HEK293T (cell line): ENCODE results near the gene ADAMTS18.

ENCODE experiments used
- CTCF ChIA-PET: fragments of 350-600 bp; formaldehyde crosslinking; extraction: SDS; loops from one replicate; lab custom pipeline; 2021; ENCODE audit warnings: antibody characterized with exemption, inconsistent platforms; lab: Yijun Ruan, JAX
- POLR2A ChIA-PET: fragments of 350-600 bp; formaldehyde crosslinking; extraction: SDS; loops from one replicate; lab custom pipeline; 2020; ENCODE audit warnings: antibody characterized with exemption, inconsistent platforms; lab: Yijun Ruan, JAX
- DNase-seq: peaks from one replicate; pipeline ENCODE4 v3.0.0; 2012; ENCODE audit warnings: mixed read lengths; ENCODE audit errors: extremely low spot score
- ARNT ChIP-seq: fragments of 450-650 bp; IDR thresholded peaks from 2 replicates; pipeline ENCODE4 v1.6.1; 2017; ENCODE audit warnings: mild to moderate bottlenecking
- BHLHE40 ChIP-seq: fragments of 450-650 bp; IDR thresholded peaks from 2 replicates; pipeline ENCODE4 v1.6.1; 2016; ENCODE audit warnings: mild to moderate bottlenecking, moderate library complexity, borderline replicate concordance
- CTBP1 ChIP-seq: fragments of 450-650 bp; IDR thresholded peaks from 2 replicates; pipeline ENCODE4 v1.6.1; 2016; ENCODE audit warnings: borderline replicate concordance
- ELF4 ChIP-seq: fragments of 450-650 bp; IDR thresholded peaks from 2 replicates; pipeline ENCODE4 v1.6.1; 2017; ENCODE audit warnings: antibody characterized with exemption
- FOXA1 ChIP-seq: fragments of 450-650 bp; IDR thresholded peaks from 2 replicates; pipeline ENCODE4 v1.6.1; 2016; ENCODE audit warnings: mild to moderate bottlenecking
- FOXK2 ChIP-seq: fragments of 450-650 bp; IDR thresholded peaks from 2 replicates; pipeline ENCODE4 v1.6.1; 2016; ENCODE audit warnings: mild to moderate bottlenecking
- FOXM1 ChIP-seq: fragments of 450-650 bp; IDR thresholded peaks from 2 replicates; pipeline ENCODE4 v1.6.1; 2017; ENCODE audit warnings: mild to moderate bottlenecking, borderline replicate concordance
- HDGF ChIP-seq: fragments of 450-650 bp; IDR thresholded peaks from 2 replicates; pipeline ENCODE4 v1.6.1; 2017; ENCODE audit warnings: antibody characterized with exemption, borderline replicate concordance
- L3MBTL2 ChIP-seq: fragments of 450-650 bp; conservative IDR thresholded peaks from 2 replicates; pipeline ENCODE4 v1.6.1; 2016; ENCODE audit warnings: mild to moderate bottlenecking
- LEF1 ChIP-seq: fragments of 450-650 bp; IDR thresholded peaks from 2 replicates; pipeline ENCODE4 v1.6.1; 2017; ENCODE audit warnings: mild to moderate bottlenecking, borderline replicate concordance
- NFRKB ChIP-seq: fragments of 450-650 bp; IDR thresholded peaks from 2 replicates; pipeline ENCODE4 v1.6.1; 2016; ENCODE audit warnings: mild to moderate bottlenecking, moderate library complexity
- SP1 ChIP-seq: fragments of 450-650 bp; IDR thresholded peaks from 2 replicates; pipeline ENCODE4 v1.6.1; 2017
- SUZ12 ChIP-seq: fragments of 450-650 bp; IDR thresholded peaks from 2 replicates; pipeline ENCODE4 v1.6.1; 2016; ENCODE audit warnings: mild to moderate bottlenecking
- TARDBP ChIP-seq: fragments of 450-650 bp; IDR thresholded peaks from 2 replicates; pipeline ENCODE4 v1.6.1; 2016
- ZNF384 ChIP-seq: fragments of 450-650 bp; IDR thresholded peaks from 2 replicates; pipeline ENCODE4 v1.6.1; 2016
- TF ChIP-seq, protein P1 (sequence below): fragments of 450-650 bp; IDR thresholded peaks from 2 replicates; pipeline ENCODE4 v1.6.1; 2016

Gene ADAMTS18

DNA sequence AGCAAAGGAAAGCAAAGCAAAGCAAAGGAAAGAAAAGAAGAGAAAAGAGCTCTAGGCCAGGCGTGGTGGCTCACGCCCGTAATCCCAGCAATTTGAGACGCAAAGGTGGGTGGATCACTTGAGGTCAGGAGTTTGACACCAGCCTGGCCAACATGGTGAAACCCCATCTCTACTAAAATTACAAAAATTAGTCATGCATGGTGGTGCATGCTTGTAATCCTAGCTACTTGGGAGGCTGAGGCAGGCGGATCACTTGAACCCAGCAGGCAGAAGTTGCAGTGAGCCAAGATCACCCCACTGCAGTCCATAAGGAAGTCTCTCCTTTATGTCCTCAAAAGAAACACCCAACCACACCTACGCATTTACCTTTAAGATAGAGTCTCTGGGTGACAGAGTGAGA lies 70.1 kb downstream of the ADAMTS18 start:
- DNase-seq, result no peak
- TF ChIP-seq L3MBTL2, result no peak
- TF ChIP-seq ZNF384, result no peak
- TF ChIP-seq HDGF, result no peak
- TF ChIP-seq ARNT, result no peak
- no peak for TF ChIP-seq CTBP1
- no peak for TF ChIP-seq BHLHE40
- TF ChIP-seq FOXM1, result no peak
- no peak for TF ChIP-seq NFRKB
- TF ChIP-seq ELF4, result no peak
- no peak for TF ChIP-seq SUZ12
- TF ChIP-seq, protein P1, sequence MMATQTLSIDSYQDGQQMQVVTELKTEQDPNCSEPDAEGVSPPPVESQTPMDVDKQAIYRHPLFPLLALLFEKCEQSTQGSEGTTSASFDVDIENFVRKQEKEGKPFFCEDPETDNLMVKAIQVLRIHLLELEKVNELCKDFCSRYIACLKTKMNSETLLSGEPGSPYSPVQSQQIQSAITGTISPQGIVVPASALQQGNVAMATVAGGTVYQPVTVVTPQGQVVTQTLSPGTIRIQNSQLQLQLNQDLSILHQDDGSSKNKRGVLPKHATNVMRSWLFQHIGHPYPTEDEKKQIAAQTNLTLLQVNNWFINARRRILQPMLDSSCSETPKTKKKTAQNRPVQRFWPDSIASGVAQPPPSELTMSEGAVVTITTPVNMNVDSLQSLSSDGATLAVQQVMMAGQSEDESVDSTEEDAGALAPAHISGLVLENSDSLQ, result no peak

DNA sequence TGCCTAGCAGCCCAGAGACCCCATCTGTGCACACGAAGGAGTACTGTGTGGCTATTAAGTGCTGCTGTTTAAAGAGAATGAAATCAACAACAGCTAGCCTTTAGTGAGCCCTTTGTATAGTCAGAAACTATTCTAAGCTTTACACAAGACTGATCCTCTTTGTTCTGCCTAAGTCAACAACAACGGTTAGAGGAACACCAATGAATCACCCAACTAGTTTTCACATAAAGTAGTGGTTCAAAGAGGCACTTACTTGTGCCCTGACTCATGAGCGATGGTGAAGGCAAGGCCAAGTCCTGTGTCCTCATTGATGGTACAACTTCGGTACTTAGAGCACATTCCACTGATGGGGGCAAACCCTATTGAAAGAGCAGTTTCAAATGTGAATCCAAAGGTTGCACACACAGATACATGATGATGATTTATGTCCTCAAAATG lies 75.8 kb downstream of the ADAMTS18 start:
- no peak for DNase-seq
- ChIA-PET POLR2A (no interaction called here), CTCF (interaction anchor here (0.7 kb wide), 1 partner anchor 226 kb away, joined by 3 read pairs; no protein-coding TSS in a partner anchor)
- no peak for TF ChIP-seq TARDBP
- no peak for TF ChIP-seq ARNT
- no peak for TF ChIP-seq ELF4
- TF ChIP-seq FOXM1, result no peak
- TF ChIP-seq, protein P1, result no peak
- TF ChIP-seq FOXK2, result no peak
- no peak for TF ChIP-seq L3MBTL2
- no peak for TF ChIP-seq BHLHE40
- no peak for TF ChIP-seq NFRKB
- TF ChIP-seq SP1, result no peak
- no peak for TF ChIP-seq SUZ12
- TF ChIP-seq HDGF, result no peak
- no peak for TF ChIP-seq LEF1
- no peak for TF ChIP-seq ZNF384
- TF ChIP-seq CTBP1, result no peak
- TF ChIP-seq FOXA1, result no peak

More for the DNA sequence above, 70.1 kb downstream of the ADAMTS18 start:
- POLR2A ChIA-PET, result no interaction called here
- CTCF ChIA-PET, result no interaction called here

DNA sequence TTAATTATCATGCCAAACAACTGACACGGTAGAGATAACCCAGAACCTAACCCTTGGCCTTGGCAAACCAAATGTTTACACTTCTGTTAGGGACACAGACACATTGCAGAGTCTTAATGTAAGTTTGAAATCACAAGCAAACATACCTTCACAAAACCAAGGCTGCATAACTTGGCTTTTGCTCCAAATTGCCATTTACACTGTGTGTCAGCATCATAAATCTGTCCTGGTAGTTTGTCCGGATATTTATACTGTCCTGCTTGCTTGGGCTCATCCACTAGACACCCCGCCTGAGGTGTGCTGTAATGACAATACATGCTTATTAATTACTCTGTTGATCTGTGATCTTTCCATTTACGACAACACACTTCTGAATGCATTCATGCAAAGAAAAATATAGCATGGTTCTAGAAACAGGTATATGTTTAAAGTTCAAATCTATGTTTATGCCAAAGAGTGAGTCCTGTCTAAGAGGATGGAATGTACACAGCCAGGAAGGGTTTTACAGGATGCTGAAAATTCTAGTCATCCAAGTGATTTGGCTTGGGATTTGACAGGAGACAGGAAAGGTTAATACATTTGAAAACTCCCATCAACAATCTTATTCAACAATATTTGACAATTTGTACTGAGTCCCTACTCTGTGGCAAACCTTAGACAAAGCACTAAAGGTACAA lies 81.1 kb downstream of the ADAMTS18 start:
- TF ChIP-seq TARDBP, result no peak
- no peak for TF ChIP-seq CTBP1
- TF ChIP-seq HDGF, result no peak
- no peak for TF ChIP-seq LEF1
- no peak for TF ChIP-seq L3MBTL2
- TF ChIP-seq SUZ12, result no peak
- no peak for TF ChIP-seq FOXM1
- TF ChIP-seq ARNT, result no peak
- TF ChIP-seq, protein P1, result no peak
- TF ChIP-seq SP1, result no peak
- DNase-seq, result no peak
- ChIA-PET CTCF (no interaction called here), POLR2A (interaction anchor here (0.5 kb wide), 1 partner anchor 21 kb away, joined by 3 read pairs; no protein-coding TSS in a partner anchor)

GRCh38 chr16:77344341-77344740 lies 90.5 kb downstream of the ADAMTS18 start:
- TF ChIP-seq CTBP1 (no peak), TARDBP (no peak), ZNF384 (no peak), ARNT (no peak)
- ChIA-PET POLR2A (no interaction called here), CTCF (interaction anchor here (0.7 kb wide), 1 partner anchor 8 kb away, joined by 3 read pairs; no protein-coding TSS in a partner anchor)
- no peak for DNase-seq

DNA sequence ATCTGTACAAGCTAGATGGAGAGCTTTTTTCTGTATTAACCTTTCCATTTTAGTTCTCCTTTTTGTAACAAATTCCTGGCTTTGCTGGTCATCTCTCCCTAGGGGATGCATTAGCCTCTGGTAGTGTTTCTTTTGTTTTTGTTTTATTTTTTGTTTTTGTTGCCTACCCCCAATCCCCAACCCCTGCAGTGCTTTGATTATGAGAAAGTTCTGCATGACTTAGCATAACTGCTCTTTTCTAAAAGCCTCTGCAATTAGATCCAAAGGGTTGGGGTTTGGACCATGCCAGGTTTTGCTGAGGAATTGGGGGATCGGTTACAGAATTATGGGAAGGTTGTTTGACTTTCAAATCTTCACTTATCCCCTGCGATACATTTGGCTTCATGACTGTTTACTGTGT lies 98.2 kb downstream of the ADAMTS18 start:
- TF ChIP-seq L3MBTL2 (no peak), HDGF (no peak), TARDBP (no peak), ARNT (no peak), SP1 (no peak), ZNF384 (no peak), LEF1 (no peak), BHLHE40 (no peak), FOXM1 (no peak), FOXA1 (no peak), ELF4 (no peak), SUZ12 (no peak), NFRKB (no peak), CTBP1 (no peak), FOXK2 (no peak)
- TF ChIP-seq, protein P1, result no peak
- ChIA-PET POLR2A (no interaction called here), CTCF (no interaction called here)
- DNase-seq, result no peak
